GM18861 (cell line): ENCODE results near the gene LGI4.

Experiments
- ATAC-seq: cut with Tn5 transposase; IDR thresholded peaks from one replicate; pipeline ENCODE4 v1.9.1; 2021; ENCODE audit not compliant: unreplicated experiment

LGI4 gene

GRCh38 chr19:35134601-35135242 lies at the start of gene LGI4:
Gene LGI4, minus strand, starts transcription at chr19:35135059. Its CDS starts 379 bp downstream, at chr19:35134680.
- no peak for ATAC-seq

- no peak for ATAC-seq
Observed at GRCh38 chr19:35184267-35184666, 49.4 kb upstream of the LGI4 start.

- ATAC-seq = no peak
Observed at GRCh38 chr19:35181387-35181786, 46.5 kb upstream of the LGI4 start.

GRCh38 chr19:35179830-35180229 lies 45.0 kb upstream of the LGI4 start:
- no peak for ATAC-seq

GRCh38 chr19:35178701-35179100 lies 43.8 kb upstream of the LGI4 start:
- ATAC-seq = no peak

- no peak for ATAC-seq
Observed at GRCh38 chr19:35177377-35178274, 42.8 kb upstream of the LGI4 start.

DNA sequence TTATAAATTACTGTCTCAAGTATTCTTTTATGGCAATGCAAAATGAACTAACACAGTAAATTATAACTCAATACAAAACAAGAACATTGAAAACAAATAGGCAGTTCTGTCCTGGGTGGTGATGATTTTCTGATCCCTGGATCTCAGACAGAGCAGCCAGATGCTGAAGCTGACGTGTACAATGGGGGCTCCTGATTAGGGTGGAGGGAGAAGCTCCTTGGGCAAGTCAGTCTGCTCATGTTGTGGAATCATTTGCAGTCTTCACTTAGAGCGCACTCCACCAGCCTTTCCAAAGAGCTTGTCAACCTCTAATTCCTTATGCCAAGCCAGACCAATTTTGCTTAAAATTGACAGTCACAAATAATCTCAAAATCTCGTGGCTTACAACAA lies 41.3 kb upstream of the LGI4 start:
- no peak for ATAC-seq

DNA sequence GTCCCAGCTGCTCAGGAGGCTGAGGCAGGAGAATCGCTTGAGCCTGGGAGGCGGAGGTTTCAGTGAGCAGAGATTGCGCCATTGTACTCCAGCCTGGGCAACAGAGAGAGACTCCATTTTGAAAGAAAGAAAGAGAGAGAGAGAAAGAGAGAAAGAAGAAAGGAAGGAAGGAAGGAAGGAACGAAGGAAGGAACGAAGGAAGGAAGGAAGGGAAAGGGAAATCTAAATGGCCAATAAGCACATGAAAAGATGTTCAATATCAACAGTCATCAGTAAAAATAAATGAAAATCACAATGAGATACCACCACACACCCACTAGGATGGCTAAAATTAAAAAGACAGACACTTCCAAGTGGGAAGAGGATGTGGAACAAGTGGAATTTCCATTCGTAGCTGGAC lies 39.4 kb upstream of the LGI4 start:
- ATAC-seq = no peak

- ATAC-seq = no peak
Observed at GRCh38 chr19:35171730-35172129, 36.9 kb upstream of the LGI4 start.

DNA sequence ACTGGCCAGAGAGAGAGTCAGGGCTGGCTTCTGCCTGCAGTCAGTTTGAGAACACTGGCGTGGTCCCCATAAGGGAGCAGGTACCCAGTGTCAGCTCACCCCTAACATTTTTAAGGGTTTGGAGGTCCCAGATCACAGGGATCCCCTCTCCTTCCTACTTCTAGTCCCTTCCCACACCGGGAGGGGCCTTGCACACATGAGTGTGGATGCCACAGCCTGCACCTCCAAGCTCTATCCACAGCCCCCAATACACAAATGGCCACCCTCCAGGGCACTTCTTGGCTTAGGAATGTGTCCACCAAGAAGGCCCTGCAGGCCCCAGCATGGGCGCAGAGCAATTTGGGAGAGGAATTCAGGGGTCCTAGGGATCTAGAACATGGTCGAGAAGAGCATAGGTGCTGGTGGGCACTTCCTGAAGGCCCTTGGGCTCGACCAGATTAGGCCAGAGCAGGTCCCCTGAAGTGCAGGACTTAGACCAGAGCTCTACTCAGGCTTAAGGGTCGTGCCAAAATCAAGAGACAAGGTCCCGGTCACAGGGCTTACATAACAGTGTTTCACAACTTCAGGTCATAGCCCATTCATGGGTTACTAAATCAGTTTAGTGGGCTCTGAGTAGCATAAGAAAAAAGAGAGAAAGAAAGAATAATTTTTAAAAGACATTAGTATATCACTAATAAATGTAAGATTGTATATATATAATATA lies 35.7 kb upstream of the LGI4 start:
- no peak for ATAC-seq

DNA sequence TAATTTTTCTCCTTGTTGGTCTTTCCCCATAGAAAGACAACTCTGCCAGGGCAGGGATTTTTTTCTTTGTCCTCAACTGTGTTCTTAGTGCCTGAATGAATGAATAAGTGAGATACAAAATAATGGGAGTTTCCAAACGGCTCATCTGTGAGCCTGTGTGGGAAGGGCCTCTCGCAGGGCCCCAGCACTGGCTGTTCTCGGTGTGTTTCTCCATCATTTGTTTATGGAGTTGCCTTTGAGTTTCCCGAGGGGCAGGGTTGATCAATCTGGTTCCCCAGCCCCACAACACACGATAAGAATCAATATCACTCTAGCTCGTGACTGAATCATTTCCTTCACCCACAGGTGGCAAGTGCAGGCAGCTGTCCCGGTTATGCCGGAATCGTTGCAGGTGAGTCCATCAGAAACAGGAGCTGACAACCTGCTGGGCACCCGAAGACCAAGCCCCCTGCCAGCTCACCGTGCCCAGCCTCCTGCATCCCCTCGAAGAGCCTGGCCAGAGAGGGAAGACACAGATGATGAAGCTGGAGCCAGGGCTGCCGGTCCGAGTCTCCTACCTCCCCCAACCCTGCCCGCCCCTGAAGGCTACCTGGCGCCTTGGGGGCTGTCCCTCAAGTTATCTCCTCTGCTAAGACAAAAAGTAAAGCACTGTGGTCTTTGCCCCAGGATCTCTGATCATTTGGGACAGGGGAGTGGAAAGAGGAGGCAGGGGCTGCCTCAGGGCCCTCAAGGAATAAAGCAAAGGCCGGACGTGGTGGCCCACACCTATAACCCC lies 34.5 kb upstream of the LGI4 start:
- ATAC-seq = no peak

DNA sequence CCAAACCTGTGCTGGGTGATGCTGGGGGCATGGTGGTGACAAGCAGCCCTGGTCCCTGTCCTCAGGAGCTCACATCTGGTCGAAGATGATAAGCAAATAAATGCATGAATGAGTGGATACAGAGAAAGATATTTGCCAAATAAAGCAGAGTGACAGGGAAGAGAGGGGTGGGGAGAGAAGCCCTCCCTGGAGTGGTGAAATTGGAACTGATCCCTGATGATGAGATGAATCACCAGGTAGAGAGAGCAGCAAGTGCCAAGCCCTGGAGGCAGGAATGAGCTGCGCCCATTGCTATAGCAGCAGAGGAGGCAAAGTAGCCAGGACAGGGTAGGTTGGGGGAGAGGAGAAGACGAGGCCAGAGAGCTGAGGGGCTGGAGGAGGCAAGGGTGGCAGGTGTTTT lies 33.3 kb upstream of the LGI4 start:
- no peak for ATAC-seq

GRCh38 chr19:35167251-35168119 lies 32.6 kb upstream of the LGI4 start:
- no peak for ATAC-seq

DNA sequence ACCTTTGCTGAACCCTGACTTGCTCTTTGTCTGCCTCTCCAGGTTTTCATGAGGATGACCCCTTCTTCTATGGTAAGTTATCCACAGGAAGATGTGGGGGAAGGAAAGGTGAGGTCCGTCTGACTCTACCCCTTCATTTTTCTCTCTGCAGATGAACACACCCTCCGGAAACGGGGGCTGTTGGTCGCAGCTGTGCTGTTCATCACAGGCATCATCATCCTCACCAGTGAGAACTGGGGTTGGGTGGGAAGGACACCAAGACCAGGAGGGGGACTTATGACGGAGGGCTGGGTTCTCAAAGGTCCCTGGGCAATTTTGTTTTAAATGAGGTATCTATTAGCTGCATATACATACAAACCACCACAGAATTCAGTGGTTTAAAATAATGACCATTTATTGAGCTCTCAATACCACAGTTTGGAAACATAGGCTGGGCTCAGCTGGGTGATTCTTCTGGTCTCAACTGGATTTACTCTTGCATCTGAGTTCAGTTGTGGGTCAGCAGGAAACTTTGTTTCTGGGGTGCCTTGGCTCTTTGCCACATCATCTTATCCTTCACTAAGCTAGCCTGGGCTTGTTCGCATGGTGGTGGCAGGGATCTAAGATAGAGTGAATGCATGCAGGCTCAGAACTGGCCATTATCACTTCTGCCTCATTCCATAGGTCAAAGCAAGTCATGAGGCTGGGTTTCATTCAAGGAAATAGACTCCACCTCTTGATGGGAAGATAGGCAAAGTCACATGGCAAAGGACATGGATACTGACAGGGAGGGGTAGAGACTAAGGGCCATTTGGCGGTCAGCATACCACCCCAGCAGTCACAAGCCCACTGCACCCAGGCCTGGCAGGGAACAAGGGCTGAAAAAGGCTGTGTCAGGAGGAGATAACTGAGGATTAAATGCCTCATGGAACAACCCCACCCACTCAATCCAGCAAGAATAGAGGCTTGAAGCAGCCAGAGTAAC lies 31.5 kb upstream of the LGI4 start:
- no peak for ATAC-seq

- ATAC-seq = no peak
Observed at GRCh38 chr19:35165200-35166058, 30.6 kb upstream of the LGI4 start.

- ATAC-seq = no peak
Observed at GRCh38 chr19:35164418-35164817, 29.6 kb upstream of the LGI4 start.

- no peak for ATAC-seq
Observed at GRCh38 chr19:35162471-35163326, 27.8 kb upstream of the LGI4 start.
